Suprapubic skin (tissue), 3 donors: Measurements from ENCODE around the gene ATP2A3.

Source experiments
- POLR2AphosphoS5 ChIP-seq, 3 donors: sonication (generic); formaldehyde crosslinking; IDR thresholded peaks; one replicate each; pipeline ENCODE4 v1.6.1; 2017; ENCODE audit warnings: antibody characterized with exemption in 3 of 3
- TF ChIP-seq, protein P1 (sequence below), 2 donors: fragments of 200-600 bp in 1 of 2; fragments of 450-650 bp in 1 of 2; sonication (generic) in 1 of 2; IDR thresholded peaks; one replicate each; pipeline ENCODE4 v1.5.1; 2016 to 2019; ENCODE audit warnings: antibody characterized with exemption in 2 of 2, mild to moderate bottlenecking in 1 of 2, moderate library complexity in 1 of 2

DNA sequence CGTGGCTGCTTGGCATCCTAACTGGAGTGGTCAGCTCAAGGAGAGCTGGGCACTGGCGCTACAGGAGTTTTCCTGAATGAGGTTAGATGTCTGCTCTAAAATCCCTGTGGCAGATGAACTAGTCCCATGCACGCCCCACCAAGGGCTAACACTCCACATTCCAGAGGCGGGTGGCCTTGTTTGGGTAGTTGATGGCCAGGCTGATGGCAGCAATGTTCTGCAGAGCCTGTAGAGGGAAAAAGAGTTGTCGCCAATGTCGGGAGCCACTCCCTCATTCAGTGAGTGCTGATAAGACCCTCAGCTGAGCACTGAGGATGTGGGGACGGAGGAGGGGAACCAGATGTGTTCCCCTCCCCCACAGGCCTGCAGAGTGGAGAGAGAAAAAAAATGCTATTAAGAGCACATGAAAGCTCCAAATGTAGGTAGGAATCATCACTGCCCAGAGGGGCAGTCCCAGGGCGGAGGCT, 42.5 kb upstream of the ATP2A3 start:
- TF ChIP-seq, protein P1, sequence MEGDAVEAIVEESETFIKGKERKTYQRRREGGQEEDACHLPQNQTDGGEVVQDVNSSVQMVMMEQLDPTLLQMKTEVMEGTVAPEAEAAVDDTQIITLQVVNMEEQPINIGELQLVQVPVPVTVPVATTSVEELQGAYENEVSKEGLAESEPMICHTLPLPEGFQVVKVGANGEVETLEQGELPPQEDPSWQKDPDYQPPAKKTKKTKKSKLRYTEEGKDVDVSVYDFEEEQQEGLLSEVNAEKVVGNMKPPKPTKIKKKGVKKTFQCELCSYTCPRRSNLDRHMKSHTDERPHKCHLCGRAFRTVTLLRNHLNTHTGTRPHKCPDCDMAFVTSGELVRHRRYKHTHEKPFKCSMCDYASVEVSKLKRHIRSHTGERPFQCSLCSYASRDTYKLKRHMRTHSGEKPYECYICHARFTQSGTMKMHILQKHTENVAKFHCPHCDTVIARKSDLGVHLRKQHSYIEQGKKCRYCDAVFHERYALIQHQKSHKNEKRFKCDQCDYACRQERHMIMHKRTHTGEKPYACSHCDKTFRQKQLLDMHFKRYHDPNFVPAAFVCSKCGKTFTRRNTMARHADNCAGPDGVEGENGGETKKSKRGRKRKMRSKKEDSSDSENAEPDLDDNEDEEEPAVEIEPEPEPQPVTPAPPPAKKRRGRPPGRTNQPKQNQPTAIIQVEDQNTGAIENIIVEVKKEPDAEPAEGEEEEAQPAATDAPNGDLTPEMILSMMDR (IDR thresholded peaks at IDR 0.05), result no peak
- TF ChIP-seq POLR2AphosphoS5 (IDR thresholded peaks at IDR 0.05), result no peak
